ENCODE data around the gene ZSCAN25.

Gene ZSCAN25

GRCh38 chr7:99677013-99677647, 60.4 kb downstream of the ZSCAN25 start:
- no peaks in the 10 kb centered on the region for H3K9me3 ChIP-seq (replicated peaks; ENCODE audit: low read length)
- peaks cover 19% of the 10 kb centered on the region for H3K27me3 ChIP-seq (ENCODE audit: control insufficient read depth, insufficient read depth, low read length)
- H3K36me3 ChIP-seq (ENCODE audit: insufficient read depth, low read length), result no peaks in the 10 kb centered on the region
- no peaks in the 10 kb centered on the region for H3K4me1 ChIP-seq (ENCODE audit: control insufficient read depth, insufficient read depth, low read length)
- no peak overlapping the region for H3K9ac ChIP-seq (ENCODE audit: low read depth, low read length)
- no peak overlapping the region for H3K4me3 ChIP-seq (ENCODE audit: low read length)
- H3K4me2 ChIP-seq (ENCODE audit: low read length), result no peak overlapping the region

- H3K27me3 ChIP-seq (ENCODE audit: control insufficient read depth, insufficient read depth, low read length), result peaks cover 19% of the 10 kb centered on the region
- no peaks in the 10 kb centered on the region for H3K9me3 ChIP-seq (replicated peaks; ENCODE audit: low read length)
- no peak overlapping the region for H3K4me2 ChIP-seq (ENCODE audit: low read length)
- no peak overlapping the region for H3K4me3 ChIP-seq (ENCODE audit: low read length)
- no peak overlapping the region for H3K9ac ChIP-seq (ENCODE audit: low read depth, low read length)
- no peaks in the 10 kb centered on the region for H3K36me3 ChIP-seq (ENCODE audit: insufficient read depth, low read length)
- no peaks in the 10 kb centered on the region for H3K4me1 ChIP-seq (ENCODE audit: control insufficient read depth, insufficient read depth, low read length)
Observed at GRCh38 chr7:99677648-99678045, 60.9 kb downstream of the ZSCAN25 start.

DNA sequence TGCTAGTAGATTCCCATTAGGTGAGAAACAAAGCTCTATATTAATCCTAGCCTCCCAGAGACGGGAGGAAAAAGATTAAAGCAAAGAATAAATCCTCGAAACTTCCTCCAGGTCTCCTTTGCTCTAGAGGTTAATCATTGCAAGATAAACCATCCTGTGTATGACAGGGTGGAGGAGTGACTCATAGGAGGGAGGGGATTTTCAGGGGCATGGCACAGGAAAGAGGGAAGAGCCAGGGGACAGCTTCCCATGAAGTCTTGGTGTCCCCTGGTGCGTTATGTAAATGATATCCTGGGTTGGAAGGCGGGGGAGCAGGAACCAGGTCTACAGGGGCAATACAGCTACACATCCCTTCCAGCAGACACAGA, 62.3 kb downstream of the ZSCAN25 start:
- H3K36me3 ChIP-seq (ENCODE audit: insufficient read depth, low read length), result no peaks in the 10 kb centered on the region

DNA sequence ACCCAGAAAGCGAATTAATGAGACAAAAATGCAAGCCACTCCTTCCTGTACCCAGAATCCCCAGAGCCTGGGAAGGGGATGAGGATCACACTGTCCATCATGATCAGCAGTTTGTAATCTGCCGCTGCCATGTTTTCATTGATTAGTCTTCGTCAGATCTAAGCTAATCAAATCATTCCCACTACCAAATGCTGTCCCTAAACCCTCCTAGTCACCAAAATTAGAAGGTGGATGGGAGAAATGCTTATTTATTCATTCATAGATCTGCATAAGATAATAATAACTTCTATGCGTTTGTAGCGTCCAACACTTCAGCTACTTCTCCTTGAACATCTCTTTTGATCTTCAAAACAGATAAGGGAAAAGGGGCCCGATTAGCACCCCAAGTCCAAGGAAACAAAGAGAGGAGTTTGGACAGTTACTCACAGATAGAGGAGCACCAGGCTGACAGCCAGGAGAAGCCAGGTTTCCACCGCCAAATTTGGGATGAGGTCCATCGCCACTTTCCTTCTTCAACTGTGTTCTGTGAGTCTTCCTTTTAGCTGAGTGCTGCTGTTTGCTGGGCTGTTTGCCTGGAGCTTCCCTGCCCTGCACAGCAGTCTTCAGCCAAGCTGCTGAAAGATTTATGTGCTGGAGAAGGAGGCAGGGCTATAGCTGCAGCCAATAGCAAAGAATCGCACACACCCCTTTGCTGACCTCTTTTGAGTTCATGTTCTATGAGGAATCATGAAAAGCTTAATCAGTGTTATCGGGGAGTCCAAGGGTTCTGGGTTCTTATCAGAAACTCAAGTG, 62.9 kb downstream of the ZSCAN25 start, which contains the start of gene CYP3A5:
Gene CYP3A5, minus strand, starts transcription at position 597 of the 792 bp plus-strand sequence. Its CDS starts 100 bp downstream, at position 497.
- Histone ChIP-seq H3K9ac (ENCODE audit: low read depth, low read length) (no peak within 1 kb of the TSS), H3K4me3 (ENCODE audit: low read length) (no peak within 1 kb of the TSS), H3K4me1 (ENCODE audit: control insufficient read depth, insufficient read depth, low read length) (no peaks in the 10 kb centered on the region), H3K4me2 (ENCODE audit: low read length) (no peak within 1 kb of the TSS), H3K36me3 (ENCODE audit: insufficient read depth, low read length) (no peaks in the 10 kb centered on the region), H3K9me3 (replicated peaks; ENCODE audit: low read length) (no peaks in the 10 kb centered on the region), H3K27me3 (ENCODE audit: control insufficient read depth, insufficient read depth, low read length) (peaks cover 19% of the 10 kb centered on the region)

More for the DNA sequence above, 62.3 kb downstream of the ZSCAN25 start:
- H3K9ac ChIP-seq (ENCODE audit: low read depth, low read length), result no peak overlapping the region
- H3K27me3 ChIP-seq (ENCODE audit: control insufficient read depth, insufficient read depth, low read length), result peaks cover 19% of the 10 kb centered on the region
- no peaks in the 10 kb centered on the region for H3K4me1 ChIP-seq (ENCODE audit: control insufficient read depth, insufficient read depth, low read length)
- H3K4me2 ChIP-seq (ENCODE audit: low read length), result no peak overlapping the region
- H3K4me3 ChIP-seq (ENCODE audit: low read length), result no peak overlapping the region
- H3K9me3 ChIP-seq (replicated peaks; ENCODE audit: low read length), result no peaks in the 10 kb centered on the region

Data from skeletal muscle satellite cell (primary cell).